ENCODE data around the gene MTMR1.

MTMR1 gene

GRCh38 chrX:150806827-150807226 lies 113.6 kb downstream of the MTMR1 start:
- DNase-seq, result no peak

DNA sequence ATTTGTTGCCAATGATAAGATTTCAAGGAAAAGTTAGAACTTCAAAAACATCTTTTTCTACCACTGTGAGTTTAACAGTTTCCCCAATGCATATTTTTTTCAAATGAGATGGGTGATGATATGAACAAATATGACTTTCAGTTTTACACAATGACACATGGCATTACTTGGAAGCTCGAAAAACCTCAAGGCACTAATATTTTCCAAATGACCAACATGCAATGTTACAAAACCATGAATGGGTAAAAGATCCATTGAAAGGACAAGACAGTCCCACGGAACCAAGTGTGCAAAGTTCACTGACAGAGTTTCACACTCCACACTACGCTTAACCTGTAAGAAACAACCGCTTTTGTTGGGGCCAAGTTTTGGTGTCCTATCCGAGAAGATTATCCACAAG lies 120.7 kb downstream of the MTMR1 start:
- DNase-seq, result no peak
